GM23338 (cell line): ENCODE measurements around the gene SLC3A2. TPM values are rescaled to one million over a fixed set of nuclear protein-coding genes. Genes with fewer than 3 reads are reported as not detected.

ENCODE experiments used
- ATAC-seq: fragments of 200-7000 bp; cut with Tn5 transposase; 3 replicates; pipeline ENCODE4 v1.9.1; 2020
- DNase-seq: peaks from one replicate; pipeline ENCODE4 v3.0.0-alpha.2; 2015; ENCODE audit warnings: low spot score
- H2AFZ ChIP-seq: fragments of 200-600 bp; sonication (generic); 2 replicates; pipeline ENCODE4 v1.8.0; 2016; ENCODE audit warnings: antibody characterized with exemption, mild to moderate bottlenecking, moderate library complexity
- H3F3A ChIP-seq: fragments of 200-600 bp; sonication (generic); replicated peaks from 2 replicates; pipeline ENCODE4 v1.8.0; 2017; ENCODE audit warnings: antibody characterized with exemption, mixed run types, low read depth
- H3K27ac ChIP-seq: fragments of 200-600 bp; sonication (generic); 2 replicates; pipeline ENCODE4 v1.6.1; 2016; ENCODE audit warnings: low read depth
- H3K27me3 ChIP-seq: fragments of 200-600 bp; sonication (generic); 2 replicates; pipeline ENCODE4 v1.8.0; 2016; ENCODE audit warnings: mild to moderate bottlenecking, mixed run types, moderate library complexity; ENCODE audit not compliant: insufficient read depth
- H3K36me3 ChIP-seq: fragments of 200-600 bp; sonication (generic); 2 replicates; pipeline ENCODE4 v1.8.0; 2016; ENCODE audit warnings: mild to moderate bottlenecking; ENCODE audit not compliant: insufficient read depth
- H3K4me1 ChIP-seq: fragments of 200-600 bp; sonication (generic); 2 replicates; pipeline ENCODE4 v1.8.0; 2016; ENCODE audit warnings: mild to moderate bottlenecking, moderate library complexity; ENCODE audit not compliant: insufficient read depth
- H3K4me2 ChIP-seq: fragments of 200-600 bp; sonication (generic); 2 replicates; pipeline ENCODE4 v1.7.1; 2017; ENCODE audit warnings: mixed run types
- H3K4me3 ChIP-seq: fragments of 200-600 bp; sonication (generic); 2 replicates; pipeline ENCODE4 v1.6.1; 2016; ENCODE audit warnings: mixed run types
- H3K79me2 ChIP-seq: fragments of 200-600 bp; sonication (generic); replicated peaks from 2 replicates; pipeline ENCODE4 v1.8.0; 2017; ENCODE audit warnings: mild to moderate bottlenecking; ENCODE audit not compliant: insufficient read depth
- H3K9me2 ChIP-seq: fragments of 200-600 bp; sonication (generic); 2 replicates; pipeline ENCODE4 v1.8.0; 2017; ENCODE audit not compliant: insufficient read depth
- H4K20me1 ChIP-seq: fragments of 200-600 bp; sonication (generic); replicated peaks from 2 replicates; pipeline ENCODE4 v1.8.0; 2017; ENCODE audit warnings: mild to moderate bottlenecking; ENCODE audit not compliant: insufficient read depth
- H3K27ac Mint-ChIP-seq: 2 replicates; pipeline ENCODE4 v1.8.0; 2020; ENCODE audit warnings: inconsistent platforms, mild to moderate bottlenecking, moderate library complexity, mixed read lengths
- H3K27me3 Mint-ChIP-seq: 3 replicates; pipeline ENCODE4 v1.8.0; 2022; ENCODE audit warnings: low read depth, mild to moderate bottlenecking, moderate library complexity, mixed read lengths, inconsistent platforms; ENCODE audit not compliant: insufficient read depth, poor library complexity
- H3K36me3 Mint-ChIP-seq: 3 replicates; pipeline ENCODE4 v1.8.0; 2021; ENCODE audit warnings: low read depth, mild to moderate bottlenecking, inconsistent platforms, moderate library complexity, mixed read lengths
- H3K4me1 Mint-ChIP-seq: 3 replicates; pipeline ENCODE4 v1.8.0; 2020; ENCODE audit warnings: mild to moderate bottlenecking, inconsistent platforms, mixed read lengths
- H3K4me3 Mint-ChIP-seq: 3 replicates; pipeline ENCODE4 v1.8.0; 2021; ENCODE audit warnings: moderate library complexity, mild to moderate bottlenecking, inconsistent platforms, mixed read lengths
- H3K9me3 Mint-ChIP-seq: 3 replicates; pipeline ENCODE4 v1.8.0; 2020; ENCODE audit warnings: moderate library complexity, mild to moderate bottlenecking, inconsistent platforms, mixed read lengths
- CTCF ChIP-seq, 2 experiments: fragments of 200-600 bp in 1 of 2; sonication (generic) in 1 of 2; conservative IDR thresholded peaks; 2 replicates each; pipeline versions ENCODE4 v1.5.1 to v1.6.1; 2016 to 2017; ENCODE audit warnings: antibody characterized with exemption in 2 of 2, low read depth in 2 of 2, mild to moderate bottlenecking in 2 of 2, moderate library complexity in 1 of 2
- EZH2phosphoT487 ChIP-seq: fragments of 200-600 bp; sonication (generic); IDR thresholded peaks from one replicate; pipeline ENCODE4 v1.8.1; 2018; ENCODE audit warnings: antibody characterized with exemption; ENCODE audit not compliant: unreplicated experiment
- NANOG ChIP-seq: IDR thresholded peaks from 2 replicates; pipeline ENCODE4 v1.6.1; 2016; ENCODE audit warnings: antibody characterized with exemption, borderline replicate concordance
- POLR2AphosphoS5 ChIP-seq: IDR thresholded peaks from 2 replicates; pipeline ENCODE4 v1.6.1; 2016; ENCODE audit warnings: antibody characterized with exemption, low read depth
- STAT1 ChIP-seq: IDR thresholded peaks from one replicate; pipeline ENCODE4 v1.6.1; 2016; ENCODE audit warnings: antibody characterized with exemption; ENCODE audit not compliant: unreplicated experiment
- ZNF114 ChIP-seq: fragments of 250-450 bp; sonication (Bioruptor Pico); IDR thresholded peaks from 2 replicates; pipeline ENCODE4 v1.5.0; 2020; ENCODE audit warnings: mild to moderate bottlenecking, moderate library complexity
- ZNF331 ChIP-seq: fragments of 250-450 bp; sonication (Bioruptor Pico); IDR thresholded peaks from 2 replicates; pipeline ENCODE4 v1.5.0; 2020; ENCODE audit warnings: low read depth, mild to moderate bottlenecking, moderate library complexity
- polyA plus RNA-seq: library from polyadenylated mRNA; unstranded; fragments of >200 nt; fragmentation: Nextera tagmentation; extraction: Ambion mirVana; gene quantifications from 2 replicates; pipeline ENCODE4 v1.2.1, GENCODE V29; 2016
- total RNA-seq: library from RNA; depleted of rRNA; stranded (reverse); fragments of >200 nt; shearing (Covaris generic); gene quantifications from 2 replicates; pipeline ENCODE4 v1.2.3, GENCODE V29; 2014
- TF ChIP-seq, protein P1 (sequence below): fragments of 250-450 bp; sonication (Bioruptor Pico); IDR thresholded peaks from 2 replicates; pipeline ENCODE4 v1.5.0; 2020; ENCODE audit warnings: mild to moderate bottlenecking, moderate library complexity

Gene SLC3A2
- total and polyA plus RNA-seq, 2 experiments from 2014 or later = 240 to 425 TPM

DNA sequence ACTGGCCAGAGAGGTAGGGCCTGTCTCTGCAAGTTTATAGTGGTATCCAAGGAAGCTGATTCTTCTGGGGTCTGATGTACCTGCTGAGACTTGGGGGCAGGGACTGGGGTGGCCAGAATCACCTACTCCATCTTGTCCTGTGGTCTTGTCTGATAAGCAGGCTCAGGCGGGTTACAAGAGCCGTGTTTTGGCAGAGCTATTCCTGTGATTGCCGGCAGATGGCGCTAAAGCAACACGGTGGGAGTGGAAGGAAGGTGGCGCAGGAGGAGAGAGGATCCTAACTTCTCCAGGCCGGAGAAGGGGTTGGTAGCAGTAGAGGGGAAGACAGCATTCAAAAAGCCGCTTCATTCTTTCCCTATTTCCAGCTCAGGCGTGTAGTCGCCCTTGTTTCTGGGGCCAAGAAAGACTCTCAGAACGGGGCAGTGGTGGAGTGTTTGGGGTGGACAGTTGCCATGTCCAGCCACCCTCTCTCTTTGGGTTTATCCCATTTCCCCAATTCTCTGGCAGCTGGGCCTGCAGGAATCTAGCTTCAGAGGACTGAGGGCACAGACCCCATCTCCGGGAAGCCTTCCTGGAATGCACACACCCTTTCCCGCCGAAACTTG is 25.3 kb downstream of the SLC3A2 start:
- Histone ChIP-seq H3K79me2 (no peaks in the 10 kb centered on the region), H3K36me3 (no peaks in the 10 kb centered on the region), H3K4me1 (peaks cover 13% of the 10 kb centered on the region), H3K27ac (no peak overlapping the region), H3K4me3 (no peak overlapping the region), H3K9me2 (no peaks in the 10 kb centered on the region), H3K27me3 (no peaks in the 10 kb centered on the region), H3F3A (peaks cover 15% of the 10 kb centered on the region; the same call in 1 of the 2 replicates), H4K20me1 (no peaks in the 10 kb centered on the region), H3K4me2 (no peak overlapping the region), H2AFZ (peak overlapping the region; percentile 14; the same call in 1 of the 2 replicates)
- peak; percentile 92 for DNase-seq
- TF ChIP-seq CTCF (conservative IDR thresholded peaks at IDR 0.05; ENCODE audit: low read depth in 2 of 2) (peak; percentile 99 to 100), ZNF331 (CRISPR knock-in tag) (no peak)
- peaks cover 5% of the 10 kb centered on the region; the same call in 2 of the 3 replicates for H3K36me3 Mint-ChIP-seq
- peaks cover 28% of the 10 kb centered on the region for H3K4me1 Mint-ChIP-seq
- H3K9me3 Mint-ChIP-seq = peaks cover 8% of the 10 kb centered on the region
- no peak overlapping the region for H3K4me3 Mint-ChIP-seq
- no peak overlapping the region for H3K27ac Mint-ChIP-seq
- H3K27me3 Mint-ChIP-seq = peaks cover 11% of the 10 kb centered on the region
- peak; percentile 56 for ATAC-seq

GRCh38 chr11:62908468-62909072 is 27.9 kb downstream of the SLC3A2 start:
- TF ChIP-seq, protein P1, sequence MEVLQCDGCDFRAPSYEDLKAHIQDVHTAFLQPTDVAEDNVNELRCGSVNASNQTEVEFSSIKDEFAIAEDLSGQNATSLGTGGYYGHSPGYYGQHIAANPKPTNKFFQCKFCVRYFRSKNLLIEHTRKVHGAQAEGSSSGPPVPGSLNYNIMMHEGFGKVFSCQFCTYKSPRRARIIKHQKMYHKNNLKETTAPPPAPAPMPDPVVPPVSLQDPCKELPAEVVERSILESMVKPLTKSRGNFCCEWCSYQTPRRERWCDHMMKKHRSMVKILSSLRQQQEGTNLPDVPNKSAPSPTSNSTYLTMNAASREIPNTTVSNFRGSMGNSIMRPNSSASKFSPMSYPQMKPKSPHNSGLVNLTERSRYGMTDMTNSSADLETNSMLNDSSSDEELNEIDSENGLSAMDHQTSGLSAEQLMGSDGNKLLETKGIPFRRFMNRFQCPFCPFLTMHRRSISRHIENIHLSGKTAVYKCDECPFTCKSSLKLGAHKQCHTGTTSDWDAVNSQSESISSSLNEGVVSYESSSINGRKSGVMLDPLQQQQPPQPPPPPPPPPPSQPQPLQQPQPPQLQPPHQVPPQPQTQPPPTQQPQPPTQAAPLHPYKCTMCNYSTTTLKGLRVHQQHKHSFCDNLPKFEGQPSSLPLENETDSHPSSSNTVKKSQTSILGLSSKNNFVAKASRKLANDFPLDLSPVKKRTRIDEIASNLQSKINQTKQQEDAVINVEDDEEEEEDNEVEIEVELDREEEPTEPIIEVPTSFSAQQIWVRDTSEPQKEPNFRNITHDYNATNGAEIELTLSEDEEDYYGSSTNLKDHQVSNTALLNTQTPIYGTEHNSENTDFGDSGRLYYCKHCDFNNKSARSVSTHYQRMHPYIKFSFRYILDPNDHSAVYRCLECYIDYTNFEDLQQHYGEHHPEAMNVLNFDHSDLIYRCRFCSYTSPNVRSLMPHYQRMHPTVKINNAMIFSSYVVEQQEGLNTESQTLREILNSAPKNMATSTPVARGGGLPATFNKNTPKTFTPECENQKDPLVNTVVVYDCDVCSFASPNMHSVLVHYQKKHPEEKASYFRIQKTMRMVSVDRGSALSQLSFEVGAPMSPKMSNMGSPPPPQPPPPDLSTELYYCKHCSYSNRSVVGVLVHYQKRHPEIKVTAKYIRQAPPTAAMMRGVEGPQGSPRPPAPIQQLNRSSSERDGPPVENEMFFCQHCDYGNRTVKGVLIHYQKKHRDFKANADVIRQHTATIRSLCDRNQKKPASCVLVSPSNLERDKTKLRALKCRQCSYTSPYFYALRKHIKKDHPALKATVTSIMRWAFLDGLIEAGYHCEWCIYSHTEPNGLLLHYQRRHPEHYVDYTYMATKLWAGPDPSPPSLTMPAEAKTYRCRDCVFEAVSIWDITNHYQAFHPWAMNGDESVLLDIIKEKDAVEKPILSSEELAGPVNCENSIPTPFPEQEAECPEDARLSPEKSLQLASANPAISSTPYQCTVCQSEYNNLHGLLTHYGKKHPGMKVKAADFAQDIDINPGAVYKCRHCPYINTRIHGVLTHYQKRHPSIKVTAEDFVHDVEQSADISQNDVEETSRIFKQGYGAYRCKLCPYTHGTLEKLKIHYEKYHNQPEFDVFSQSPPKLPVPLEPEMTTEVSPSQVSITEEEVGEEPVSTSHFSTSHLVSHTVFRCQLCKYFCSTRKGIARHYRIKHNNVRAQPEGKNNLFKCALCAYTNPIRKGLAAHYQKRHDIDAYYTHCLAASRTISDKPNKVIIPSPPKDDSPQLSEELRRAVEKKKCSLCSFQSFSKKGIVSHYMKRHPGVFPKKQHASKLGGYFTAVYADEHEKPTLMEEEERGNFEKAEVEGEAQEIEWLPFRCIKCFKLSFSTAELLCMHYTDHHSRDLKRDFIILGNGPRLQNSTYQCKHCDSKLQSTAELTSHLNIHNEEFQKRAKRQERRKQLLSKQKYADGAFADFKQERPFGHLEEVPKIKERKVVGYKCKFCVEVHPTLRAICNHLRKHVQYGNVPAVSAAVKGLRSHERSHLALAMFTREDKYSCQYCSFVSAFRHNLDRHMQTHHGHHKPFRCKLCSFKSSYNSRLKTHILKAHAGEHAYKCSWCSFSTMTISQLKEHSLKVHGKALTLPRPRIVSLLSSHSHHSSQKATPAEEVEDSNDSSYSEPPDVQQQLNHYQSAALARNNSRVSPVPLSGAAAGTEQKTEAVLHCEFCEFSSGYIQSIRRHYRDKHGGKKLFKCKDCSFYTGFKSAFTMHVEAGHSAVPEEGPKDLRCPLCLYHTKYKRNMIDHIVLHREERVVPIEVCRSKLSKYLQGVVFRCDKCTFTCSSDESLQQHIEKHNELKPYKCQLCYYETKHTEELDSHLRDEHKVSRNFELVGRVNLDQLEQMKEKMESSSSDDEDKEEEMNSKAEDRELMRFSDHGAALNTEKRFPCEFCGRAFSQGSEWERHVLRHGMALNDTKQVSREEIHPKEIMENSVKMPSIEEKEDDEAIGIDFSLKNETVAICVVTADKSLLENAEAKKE (CRISPR knock-in tag) = no peak
- TF ChIP-seq STAT1 (no peak), POLR2AphosphoS5 (no peak), NANOG (no peak), EZH2phosphoT487 (no peak), ZNF114 (CRISPR knock-in tag) (no peak)
- Mint-ChIP-seq H3K4me3 (0 out of 3 replicates have a peak overlapping the region, but pooled peaks have one; percentile 54), H3K27ac (no peak overlapping the region), H3K4me1 (peaks cover 28% of the 10 kb centered on the region), H3K27me3 (peaks cover 11% of the 10 kb centered on the region), H3K9me3 (peaks cover 8% of the 10 kb centered on the region), H3K36me3 (peaks cover 5% of the 10 kb centered on the region; the same call in 2 of the 3 replicates)
- Histone ChIP-seq H3K9me2 (no peaks in the 10 kb centered on the region), H3K4me2 (peak overlapping the region; percentile 56; the same call in 1 of the 2 replicates), H3K4me1 (peaks cover 13% of the 10 kb centered on the region), H3F3A (peaks cover 15% of the 10 kb centered on the region; the same call in 1 of the 2 replicates), H3K4me3 (no peak overlapping the region), H4K20me1 (no peaks in the 10 kb centered on the region), H2AFZ (peak overlapping the region; percentile 38), H3K27ac (no peak overlapping the region), H3K27me3 (no peaks in the 10 kb centered on the region), H3K79me2 (no peaks in the 10 kb centered on the region), H3K36me3 (no peaks in the 10 kb centered on the region)
- ATAC-seq (peak; percentile 9), DNase-seq (no peak)
